ENCODE results near the gene SFT2D3.

Gene SFT2D3

DNA sequence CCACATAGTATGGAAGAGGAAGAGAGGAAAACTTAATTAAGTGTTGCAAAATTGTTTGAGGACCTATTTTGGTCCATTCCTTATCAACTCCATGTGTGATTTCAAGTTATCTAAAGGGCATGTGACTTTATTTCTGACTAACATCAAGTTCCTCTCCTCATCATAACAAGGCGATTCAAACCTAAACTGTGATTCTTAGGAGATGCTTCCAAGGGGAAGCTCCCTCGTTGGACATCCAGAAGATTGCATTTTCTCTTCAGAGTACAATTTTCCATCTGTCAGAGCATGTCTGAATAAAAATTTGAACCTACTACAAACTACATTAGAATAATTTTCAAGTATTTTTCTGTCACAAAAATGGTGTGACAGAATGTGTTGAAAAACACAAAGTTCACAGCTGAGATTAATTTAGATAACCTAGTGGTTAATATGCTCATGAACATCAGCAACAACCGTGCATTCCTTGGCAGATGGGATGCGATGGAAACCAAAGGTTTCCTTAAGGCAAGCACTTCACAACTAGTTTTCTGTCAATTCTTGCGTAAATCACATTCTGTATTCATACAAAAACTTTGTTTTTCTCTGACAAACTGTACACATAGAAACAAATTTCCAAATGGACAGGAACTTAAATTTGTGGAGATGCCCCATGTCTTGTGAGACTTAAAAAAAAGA, 4.2 kb downstream of the SFT2D3 start:
- DNase-seq (ENCODE audit: insufficient read length, low spot score) (no peak), FAIRE-seq (no peak)

DNA sequence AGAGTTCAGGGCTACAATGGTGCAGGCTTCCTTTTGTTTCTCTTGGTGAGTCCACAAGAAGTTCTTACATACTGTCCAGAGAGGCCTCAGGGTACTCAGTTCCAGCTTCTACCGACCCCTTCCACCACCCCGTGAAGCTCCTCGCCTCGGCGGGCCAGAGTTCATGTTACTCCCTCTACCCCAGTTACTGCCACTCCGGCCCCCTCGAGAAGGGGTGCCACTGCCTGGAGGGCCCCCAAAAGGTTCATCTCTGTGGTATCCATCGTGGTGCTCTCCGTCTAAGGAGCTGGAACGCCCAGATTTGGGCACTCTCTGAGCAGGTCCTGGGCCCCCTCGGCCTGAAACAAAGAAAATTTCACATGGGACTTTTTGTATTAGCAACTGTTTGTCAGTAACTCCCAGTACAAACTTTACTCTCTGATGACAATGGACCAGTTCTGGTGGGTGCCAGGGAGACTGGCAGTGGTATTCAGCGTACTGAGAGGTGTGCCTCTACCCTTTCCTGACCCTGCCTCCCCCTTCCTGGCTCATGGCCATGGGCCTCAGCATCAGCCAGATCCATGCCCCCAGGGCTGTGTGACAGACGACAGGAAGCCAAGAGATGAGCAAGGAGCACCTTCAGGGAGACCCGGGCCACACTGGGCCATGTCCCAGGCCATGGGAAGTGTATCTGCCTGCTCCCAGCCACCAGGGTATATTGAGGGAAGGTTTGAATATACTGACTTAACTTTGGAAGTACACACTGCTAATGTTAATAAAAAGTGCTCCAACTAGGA, 5.1 kb downstream of the SFT2D3 start:
- FAIRE-seq (no peak), DNase-seq (ENCODE audit: insufficient read length, low spot score) (no peak)

GRCh38 chr2:127707890-127708648, 6.8 kb downstream of the SFT2D3 start:
- FAIRE-seq (no peak), DNase-seq (ENCODE audit: insufficient read length, low spot score) (no peak)

- DNase-seq (ENCODE audit: insufficient read length, low spot score) (no peak), FAIRE-seq (no peak)
Observed at GRCh38 chr2:127709336-127709735, 8.0 kb downstream of the SFT2D3 start.

GRCh38 chr2:127712999-127713398, 11.7 kb downstream of the SFT2D3 start:
- DNase-seq (ENCODE audit: insufficient read length, low spot score): no peak
- no peak for FAIRE-seq

GRCh38 chr2:127713562-127713961, 12.3 kb downstream of the SFT2D3 start:
- DNase-seq (ENCODE audit: insufficient read length, low spot score): no peak
- no peak for FAIRE-seq

DNA sequence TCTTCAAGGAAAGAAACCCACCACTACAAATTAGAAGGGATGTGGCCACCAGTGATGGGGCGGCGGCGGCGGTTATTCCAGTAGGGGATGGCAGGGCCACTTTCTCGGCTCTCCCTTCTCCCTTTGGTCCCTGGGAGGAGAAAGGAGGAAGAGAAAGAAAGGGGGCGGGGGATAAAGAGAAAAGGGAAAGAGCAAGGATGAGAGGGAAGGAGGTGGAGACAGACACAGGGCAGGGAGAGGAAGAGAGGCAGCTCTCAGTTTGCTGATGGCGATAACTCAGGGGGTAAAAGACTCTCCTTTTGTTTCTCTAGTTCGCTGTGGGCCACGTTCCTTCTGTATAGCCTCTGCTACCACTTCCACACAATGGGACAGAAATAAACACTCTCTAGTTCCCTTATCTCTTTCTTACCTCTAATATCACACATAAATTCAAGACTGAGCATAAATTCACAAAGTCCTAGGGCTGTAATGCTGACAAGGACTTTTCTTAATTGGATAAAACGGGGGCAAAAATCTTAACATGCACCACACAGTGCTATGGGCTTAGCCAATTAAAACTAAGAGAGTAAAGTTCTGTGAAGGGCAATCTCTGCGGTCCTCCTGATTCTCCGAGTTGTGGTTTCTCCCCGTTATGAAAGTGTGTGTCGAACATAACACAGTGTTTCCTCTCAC, 14.6 kb downstream of the SFT2D3 start:
- no peak for DNase-seq (ENCODE audit: insufficient read length, low spot score)
- no peak for FAIRE-seq

GRCh38 chr2:127718271-127718670, 17.0 kb downstream of the SFT2D3 start:
- FAIRE-seq: no peak
- no peak for DNase-seq (ENCODE audit: insufficient read length, low spot score)

- FAIRE-seq: no peak
- no peak for DNase-seq (ENCODE audit: insufficient read length, low spot score)
Observed at GRCh38 chr2:127719301-127720218, 18.3 kb downstream of the SFT2D3 start.

DNA sequence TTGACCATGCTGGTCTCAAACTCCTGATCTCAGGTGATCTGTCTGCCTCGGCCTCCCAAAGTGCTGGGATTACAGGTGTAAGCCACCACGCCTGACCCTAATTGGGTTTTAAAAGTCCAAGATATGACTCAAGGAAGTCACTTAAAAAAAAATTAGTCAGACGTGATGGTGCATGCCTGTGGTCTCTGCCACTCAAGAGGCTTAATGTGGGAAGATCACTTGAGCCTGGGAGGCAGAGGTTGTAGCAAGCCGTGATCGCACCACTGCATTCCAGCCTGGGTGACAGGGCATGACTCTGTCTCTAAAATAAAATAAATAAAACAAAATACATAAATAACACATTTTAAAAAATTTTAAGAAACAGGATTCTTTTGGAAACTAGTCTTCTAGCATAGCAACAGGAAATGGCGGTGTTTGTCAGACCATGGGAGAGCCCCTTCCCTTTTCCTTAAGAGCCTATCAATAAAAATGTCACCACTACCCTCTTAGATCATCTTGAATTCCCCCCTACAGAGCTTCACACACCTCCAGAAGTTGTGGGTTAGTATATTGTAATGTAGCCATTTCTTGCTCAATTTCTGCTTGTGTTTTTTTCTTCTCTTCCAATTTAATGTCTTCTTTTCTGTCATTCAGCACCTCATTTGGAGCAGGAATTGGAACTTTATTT, 20.1 kb downstream of the SFT2D3 start:
- no peak for FAIRE-seq
- DNase-seq (ENCODE audit: insufficient read length, low spot score): no peak

- no peak for DNase-seq (ENCODE audit: insufficient read length, low spot score)
- FAIRE-seq: no peak
Observed at GRCh38 chr2:127721978-127722355, 20.7 kb downstream of the SFT2D3 start.

- DNase-seq (ENCODE audit: insufficient read length, low spot score): no peak
- no peak for FAIRE-seq
Observed at GRCh38 chr2:127722807-127723206, 21.5 kb downstream of the SFT2D3 start.

DNA sequence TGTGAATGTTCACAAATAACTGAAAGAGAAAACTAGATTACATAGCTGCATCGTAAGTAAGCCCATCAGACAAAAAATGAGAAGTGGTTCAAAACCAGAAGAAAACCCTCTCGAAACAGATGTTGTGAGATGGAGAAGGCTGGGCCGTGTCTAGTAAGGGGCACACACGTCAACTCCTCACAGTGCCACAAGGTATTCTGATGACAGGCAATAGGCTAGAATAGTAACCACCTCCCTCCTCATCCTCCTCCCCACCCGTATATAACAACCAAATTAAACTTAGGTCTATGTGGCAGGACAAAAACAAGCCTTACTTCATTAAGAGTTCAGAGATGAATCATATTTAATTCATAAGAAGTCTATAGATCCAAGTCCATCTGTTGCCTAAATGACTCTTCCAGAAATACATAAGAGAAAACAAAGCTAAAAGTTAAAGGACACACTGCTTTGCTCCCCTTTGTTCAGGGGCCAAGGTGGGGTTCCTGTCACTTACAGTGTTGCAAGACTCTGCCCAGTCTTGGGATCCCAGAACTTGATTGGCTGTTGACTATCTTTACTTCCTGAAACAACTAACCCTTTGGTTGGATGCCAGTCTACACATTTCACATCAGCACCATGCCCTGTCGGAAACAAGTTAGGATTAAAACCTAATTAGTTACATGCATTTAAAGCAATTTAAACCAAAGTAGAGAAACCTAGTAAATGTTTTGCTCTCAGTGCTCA, 25.0 kb downstream of the SFT2D3 start:
- DNase-seq (ENCODE audit: insufficient read length, low spot score) (no peak), FAIRE-seq (no peak)

- no peak for DNase-seq (ENCODE audit: insufficient read length, low spot score)
- peak; percentile 48 for FAIRE-seq
Observed at GRCh38 chr2:127733113-127733815, 32.0 kb downstream of the SFT2D3 start.

- FAIRE-seq (no peak), DNase-seq (ENCODE audit: insufficient read length, low spot score) (no peak)
Observed at GRCh38 chr2:127733816-127734537, 32.7 kb downstream of the SFT2D3 start.

DNA sequence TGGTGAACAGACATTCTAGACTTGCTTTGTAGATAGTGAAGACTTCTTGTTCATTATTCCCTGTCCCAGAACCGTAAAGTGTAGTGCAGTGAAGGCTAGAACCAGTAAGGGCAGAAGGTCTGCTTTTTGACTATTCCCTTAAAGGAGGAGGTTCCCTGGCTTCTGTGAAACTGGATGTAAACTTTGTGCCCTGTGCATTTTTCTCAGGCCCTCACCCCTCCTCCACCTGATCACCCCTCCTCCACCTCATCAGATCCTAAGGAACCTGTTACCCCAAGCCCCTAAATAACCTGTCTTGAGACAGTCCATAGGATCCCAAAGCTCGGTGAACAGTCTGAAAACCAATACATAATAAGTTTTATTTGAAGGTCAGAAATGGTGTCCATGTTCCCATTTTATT, 33.7 kb downstream of the SFT2D3 start:
- DNase-seq (ENCODE audit: insufficient read length, low spot score): no peak
- FAIRE-seq: no peak

DNA sequence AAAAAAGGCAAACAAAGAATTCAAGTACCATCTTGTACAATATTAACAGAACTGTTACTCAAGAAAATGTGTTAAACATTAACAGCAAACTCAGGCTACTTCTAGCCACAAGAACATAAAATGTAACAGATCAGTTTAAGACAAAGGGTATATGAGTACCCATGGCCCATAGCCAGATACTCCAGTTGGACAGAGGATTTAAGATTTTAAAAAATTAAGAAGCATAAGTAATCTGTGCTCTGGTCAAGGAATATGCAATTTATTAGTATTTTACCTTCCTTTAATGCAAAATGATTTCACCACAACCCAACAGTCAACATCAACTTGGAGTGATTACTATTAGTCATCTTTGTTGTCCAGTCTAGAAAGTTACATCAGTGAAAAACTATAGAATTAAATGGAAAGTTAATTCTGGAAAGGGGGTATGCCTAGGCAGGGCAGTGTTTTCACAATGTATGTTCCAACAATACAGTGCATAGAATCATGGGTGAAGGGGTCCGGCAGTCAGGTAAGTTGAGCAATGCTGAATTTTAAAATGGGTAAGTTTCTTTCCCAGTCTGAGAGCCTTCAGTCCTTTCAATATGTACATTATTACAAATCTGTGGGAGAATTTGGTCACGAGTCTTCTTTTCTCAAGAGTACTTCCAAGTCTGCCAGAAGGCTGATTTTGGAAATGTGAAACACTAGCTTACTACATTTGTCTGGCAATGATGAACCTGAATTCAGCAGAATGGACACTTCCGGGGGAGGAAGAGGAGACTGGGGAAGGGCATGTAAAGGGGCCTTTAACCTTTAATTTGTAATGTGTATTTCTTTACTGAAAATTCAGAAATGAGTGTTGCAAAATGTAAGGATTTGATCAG, 34.5 kb downstream of the SFT2D3 start:
- FAIRE-seq: peak; percentile 82

More for the DNA sequence above, 34.5 kb downstream of the SFT2D3 start:
- peak; percentile 17 for DNase-seq (ENCODE audit: insufficient read length, low spot score)

All from GM19239 (cell line).